Smooth muscle cell (in vitro differentiated cells): Measurements from ENCODE around the gene RELN. TPM values are rescaled to one million over a fixed set of nuclear protein-coding genes. Genes with fewer than 3 reads are reported as not detected.
"Not testable (repeated sequence)": the region's sequence is repeated elsewhere in the genome, so short reads cannot be mapped to it uniquely, and the experiment has no call there.

Experiments used
- DNase-seq: peaks from one replicate; lab custom pipeline; 2025; ENCODE audit not compliant: unreplicated experiment; lab: John Stamatoyannopoulos, UW
- H2AFZ ChIP-seq: fragments of 200-600 bp; sonication (generic); 2 replicates; pipeline ENCODE4 v1.6.0; 2016; ENCODE audit warnings: antibody characterized with exemption, low read depth, mild to moderate bottlenecking
- H3F3A ChIP-seq: fragments of 200-600 bp; sonication (generic); 2 replicates; pipeline ENCODE4 v1.6.0; 2017; ENCODE audit warnings: antibody characterized with exemption, low read depth
- H3K27ac ChIP-seq: fragments of 200-600 bp; sonication (generic); 2 replicates; pipeline ENCODE4 v1.5.1; 2016; ENCODE audit warnings: low read depth, mild to moderate bottlenecking
- H3K27me3 ChIP-seq: fragments of 200-600 bp; sonication (generic); 2 replicates; pipeline ENCODE4 v1.6.1; 2016; ENCODE audit warnings: low read depth, mild to moderate bottlenecking
- H3K36me3 ChIP-seq: fragments of 200-600 bp; sonication (generic); 2 replicates; pipeline ENCODE4 v1.5.1; 2016; ENCODE audit warnings: low read depth
- H3K4me1 ChIP-seq: fragments of 200-600 bp; sonication (generic); 2 replicates; pipeline ENCODE4 v1.5.1; 2016; ENCODE audit warnings: low read depth
- H3K4me2 ChIP-seq: fragments of 200-600 bp; sonication (generic); 2 replicates; pipeline ENCODE4 v1.6.0; 2016; ENCODE audit warnings: mild to moderate bottlenecking
- H3K4me3 ChIP-seq: fragments of 200-600 bp; sonication (generic); 2 replicates; pipeline ENCODE4 v1.5.1; 2016; ENCODE audit warnings: mild to moderate bottlenecking
- H3K79me2 ChIP-seq: fragments of 200-600 bp; sonication (generic); 2 replicates; pipeline ENCODE4 v1.6.0; 2016; ENCODE audit warnings: low read depth, mild to moderate bottlenecking
- H3K9ac ChIP-seq: fragments of 200-600 bp; sonication (generic); 2 replicates; pipeline ENCODE4 v1.6.0; 2016; ENCODE audit warnings: low read depth
- H3K9me3 ChIP-seq: fragments of 200-600 bp; sonication (generic); replicated peaks from 2 replicates; pipeline ENCODE4 v1.5.1; 2016; ENCODE audit warnings: low read depth
- H4K20me1 ChIP-seq: fragments of 200-600 bp; sonication (generic); 2 replicates; pipeline ENCODE4 v1.6.0; 2016; ENCODE audit warnings: low read depth
- CTCF ChIP-seq: fragments of 200-600 bp; sonication (generic); IDR thresholded peaks from 2 replicates; pipeline ENCODE4 v1.5.1; 2017; ENCODE audit warnings: borderline replicate concordance, mild to moderate bottlenecking, antibody characterized with exemption; ENCODE audit not compliant: insufficient read depth, poor library complexity, severe bottlenecking
- WGBS: methylation state at CpG from one replicate; pipeline ENCODE4 v1.1.7; 2016; ENCODE audit warnings: low lambda C conversion rate; 5-methylcytosine and 5-hydroxymethylcytosine counted together
- polyA plus RNA-seq: library from polyadenylated mRNA; unstranded; fragments of >200 nt; fragmentation: Nextera tagmentation; extraction: Ambion mirVana; gene quantifications from 2 replicates; pipeline ENCODE4 v1.2.1, GENCODE V29; 2016
- total RNA-seq: library from RNA; depleted of rRNA; stranded (reverse); fragments of >200 nt; gene quantifications from 2 replicates; pipeline ENCODE4 v1.2.3, GENCODE V29; 2014

The RELN gene
- total and polyA plus RNA-seq, 2 experiments from 2014 or later = 0.90 TPM; not detected in 1

DNA sequence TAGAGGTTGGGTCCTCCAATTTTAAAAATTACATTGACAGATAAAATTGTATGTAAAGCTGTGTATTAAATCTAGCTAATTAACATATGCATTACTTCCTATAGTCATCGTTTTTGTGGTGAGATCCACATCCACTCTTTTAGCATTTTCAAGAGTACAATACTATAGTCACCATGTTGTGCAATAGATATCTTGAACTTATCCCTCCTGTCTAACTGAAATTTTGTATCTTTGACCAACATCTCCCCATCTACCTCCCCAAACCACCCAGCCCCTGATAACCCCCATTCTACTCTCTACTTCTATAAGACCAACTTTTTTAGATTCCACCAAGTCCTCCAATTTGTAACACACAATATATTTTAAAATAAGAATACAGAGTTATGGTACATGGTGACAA, 208.0 kb downstream of the RELN start:
- Histone ChIP-seq H3K27me3 (no peaks in the 10 kb centered on the region), H3K79me2 (no peaks in the 10 kb centered on the region), H2AFZ (no peak overlapping the region), H3K9me3 (no peaks in the 10 kb centered on the region), H3K4me2 (no peak overlapping the region), H3K4me1 (no peaks in the 10 kb centered on the region), H3K9ac (no peak overlapping the region), H3K27ac (no peak overlapping the region), H3K36me3 (no peaks in the 10 kb centered on the region), H3F3A (no peaks in the 10 kb centered on the region), H3K4me3 (no peak overlapping the region), H4K20me1 (no peaks in the 10 kb centered on the region)
- WGBS = 84% methylated on average over 1 of the region's 1 CpG
- no peak for DNase-seq
- no peak for TF ChIP-seq CTCF

GRCh38 chr7:103780561-103780960, 208.9 kb downstream of the RELN start:
- WGBS = 87% methylated on average over 2 of the region's 2 CpGs
- H4K20me1 ChIP-seq, H3K27ac ChIP-seq, H3K4me2 ChIP-seq, H3K9me3 ChIP-seq, DNase-seq, H3K4me3 ChIP-seq, H3K4me1 ChIP-seq, H3K36me3 ChIP-seq, H3F3A ChIP-seq, H2AFZ ChIP-seq, H3K79me2 ChIP-seq, H3K9ac ChIP-seq, H3K27me3 ChIP-seq: not testable (repeated sequence)

DNA sequence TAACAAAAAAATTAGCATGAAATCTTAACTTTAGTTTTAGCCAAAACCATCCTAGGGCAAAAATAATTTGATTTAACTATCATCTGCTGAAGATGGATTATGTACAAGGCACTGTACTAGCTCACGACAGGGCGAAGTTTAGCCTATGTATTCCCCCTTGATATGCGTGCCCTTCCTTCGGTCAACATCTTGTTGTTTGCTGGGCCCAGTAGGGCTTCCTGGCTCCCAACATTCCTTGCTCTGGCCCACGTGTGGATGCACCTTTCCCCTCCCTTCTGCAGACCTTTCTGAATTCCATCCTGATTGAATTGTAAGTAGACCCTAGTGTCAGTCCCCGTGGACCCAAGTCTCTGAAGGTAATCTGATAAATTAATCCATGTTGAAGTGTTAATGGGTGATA, 212.0 kb downstream of the RELN start:
- Histone ChIP-seq H3K27me3 (no peaks in the 10 kb centered on the region), H3F3A (no peaks in the 10 kb centered on the region), H3K4me2 (no peak overlapping the region), H3K79me2 (no peaks in the 10 kb centered on the region), H3K9ac (no peak overlapping the region), H4K20me1 (no peaks in the 10 kb centered on the region), H3K9me3 (no peaks in the 10 kb centered on the region), H2AFZ (no peak overlapping the region), H3K27ac (no peak overlapping the region), H3K36me3 (no peaks in the 10 kb centered on the region), H3K4me1 (no peaks in the 10 kb centered on the region), H3K4me3 (no peak overlapping the region)
- no peak for TF ChIP-seq CTCF
- DNase-seq = no peak
- 79% methylated on average over 6 of the region's 6 CpGs for WGBS

DNA sequence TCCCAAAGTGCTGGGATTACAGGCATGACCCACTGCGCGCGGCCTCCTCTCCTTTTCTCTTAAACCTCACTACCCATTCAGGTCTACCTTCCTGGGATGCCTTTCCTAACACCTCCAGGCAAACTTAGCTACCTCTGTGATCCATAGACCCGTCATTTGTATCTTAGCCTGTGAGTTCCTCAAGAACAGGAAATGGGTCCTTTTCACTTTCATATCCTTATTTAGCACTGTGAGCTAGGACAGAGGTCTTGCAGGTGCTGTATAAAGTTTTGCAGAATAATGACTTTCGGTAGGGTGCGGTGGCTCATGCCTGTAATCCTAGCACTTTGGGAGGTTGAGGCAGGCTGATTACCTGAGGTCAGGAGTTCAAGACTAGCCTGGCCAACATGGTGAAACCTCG, 215.7 kb downstream of the RELN start:
- Histone ChIP-seq H3K9ac (no peak overlapping the region), H3K9me3 (no peaks in the 10 kb centered on the region), H3K4me1 (no peaks in the 10 kb centered on the region), H3K79me2 (no peaks in the 10 kb centered on the region), H3K36me3 (no peaks in the 10 kb centered on the region), H3K27ac (no peak overlapping the region), H3K4me3 (no peak overlapping the region), H3K4me2 (no peak overlapping the region), H3K27me3 (no peaks in the 10 kb centered on the region), H2AFZ (no peak overlapping the region), H3F3A (no peaks in the 10 kb centered on the region), H4K20me1 (no peaks in the 10 kb centered on the region)
- DNase-seq = no peak
- no peak for TF ChIP-seq CTCF
- 82% methylated on average over 7 of the region's 7 CpGs for WGBS
